GM12878 (cell line): ENCODE measurements around the gene HLA-DPB1. TPM values are rescaled to one million over a fixed set of nuclear protein-coding genes. Genes with fewer than 3 reads are reported as not detected.

Experiments
- CEBPB ChIP-seq, 2 experiments: fragments of 150-350 bp in 1 of 2; IDR thresholded peaks; 2 replicates each; pipeline ENCODE4 v1.6.1; 2012 to 2014; ENCODE audit warnings: low read depth in 2 of 2, low read length in 2 of 2, borderline replicate concordance in 1 of 2, inconsistent platforms in 1 of 2
- CHD4 ChIP-seq: fragments of 200-600 bp; sonication (generic); IDR thresholded peaks from 2 replicates; pipeline ENCODE4 v1.6.1; 2016; ENCODE audit warnings: mild to moderate bottlenecking
- MTA3 ChIP-seq: IDR thresholded peaks from 2 replicates; pipeline ENCODE4 v1.6.1; 2012; ENCODE audit warnings: low read length, inconsistent platforms, borderline replicate concordance
- NR2C1 ChIP-seq: fragments of 450-650 bp; IDR thresholded peaks from 2 replicates; pipeline ENCODE4 v1.6.1; 2017; ENCODE audit warnings: antibody characterized with exemption, mild to moderate bottlenecking, moderate library complexity
- POLR2AphosphoS2 ChIP-seq: IDR thresholded peaks from 2 replicates; pipeline ENCODE4 v1.6.1; 2011; ENCODE audit warnings: low read depth, mild to moderate bottlenecking, low read length, improper control_type of control experiment, moderate library complexity
- RAD21 ChIP-seq: IDR thresholded peaks from 2 replicates; pipeline ENCODE4 v1.6.1; 2011; ENCODE audit warnings: mild to moderate bottlenecking, low read depth, low read length, moderate library complexity; ENCODE audit not compliant: insufficient read depth
- RUNX3 ChIP-seq: IDR thresholded peaks from 2 replicates; pipeline ENCODE4 v1.6.1; 2012; ENCODE audit warnings: low read length, inconsistent platforms
- SMAD5 ChIP-seq: IDR thresholded peaks from 2 replicates; pipeline ENCODE4 v1.6.1; 2016; ENCODE audit warnings: antibody characterized with exemption, low read depth
- polyA plus RNA-seq, 11 experiments: library from polyadenylated mRNA; depleted of rRNA in 4 of 11; unstranded in 6 of 11; stranded (reverse) in 5 of 11; fragments of >200 nt; fragmentation: Nextera tagmentation in 4 of 11; fragmentation: Illumina TruSeq in 1 of 11; extraction: Ambion mirVana in 4 of 11; extraction: Trizol in 1 of 11; gene quantifications; 1 replicate in 1 of 11; 2 replicates in 10 of 11; pipeline versions ENCODE4 v1.2.1 to v1.2.3, GENCODE V29; 2011 to 2016; ENCODE audit warnings: inconsistent platforms in 2 of 11, missing spikeins in 2 of 11, low read depth in 1 of 11
- total RNA-seq, 4 experiments: library from RNA; depleted of rRNA in 3 of 4; stranded (reverse); fragments of >200 nt in 3 of 4; fragmentation: Illumina TruSeq in 1 of 4; extraction: Trizol in 1 of 4; gene quantifications; 2 replicates each; pipeline versions ENCODE4 v1.2.1 to v1.2.3, GENCODE V29; 2013 to 2021
- TF ChIP-seq, protein P1 (sequence below): fragments of 450-650 bp; formaldehyde crosslinking; IDR thresholded peaks from 2 replicates; pipeline ENCODE4 v1.4.0; 2022; ENCODE audit warnings: mild to moderate bottlenecking, moderate library complexity
- TF ChIP-seq, protein P2 (sequence below): IDR thresholded peaks from 2 replicates; pipeline ENCODE4 v1.6.1; 2012; ENCODE audit warnings: low read length, inconsistent platforms
- TF ChIP-seq, protein P3 (sequence below), 3 experiments: IDR thresholded peaks in 2 of 3; conservative IDR thresholded peaks in 1 of 3; 2 replicates each; pipeline ENCODE4 v1.5.1; 2011; ENCODE audit warnings: low read depth in 3 of 3, low read length in 3 of 3, mild to moderate bottlenecking in 3 of 3, control low read depth in 2 of 3, moderate library complexity in 2 of 3, inconsistent platforms in 1 of 3, mixed read lengths in 1 of 3; ENCODE audit not compliant: control insufficient read depth in 2 of 3, insufficient read depth in 1 of 3; ENCODE audit errors: extremely low read depth in 1 of 3

HLA-DPB1 gene
- total and polyA plus RNA-seq, 10 of the 15 experiments (the other 5 are each of a cell fraction or from before 2014, with no cell fraction given): 101 to 675 (median 352) TPM

DNA sequence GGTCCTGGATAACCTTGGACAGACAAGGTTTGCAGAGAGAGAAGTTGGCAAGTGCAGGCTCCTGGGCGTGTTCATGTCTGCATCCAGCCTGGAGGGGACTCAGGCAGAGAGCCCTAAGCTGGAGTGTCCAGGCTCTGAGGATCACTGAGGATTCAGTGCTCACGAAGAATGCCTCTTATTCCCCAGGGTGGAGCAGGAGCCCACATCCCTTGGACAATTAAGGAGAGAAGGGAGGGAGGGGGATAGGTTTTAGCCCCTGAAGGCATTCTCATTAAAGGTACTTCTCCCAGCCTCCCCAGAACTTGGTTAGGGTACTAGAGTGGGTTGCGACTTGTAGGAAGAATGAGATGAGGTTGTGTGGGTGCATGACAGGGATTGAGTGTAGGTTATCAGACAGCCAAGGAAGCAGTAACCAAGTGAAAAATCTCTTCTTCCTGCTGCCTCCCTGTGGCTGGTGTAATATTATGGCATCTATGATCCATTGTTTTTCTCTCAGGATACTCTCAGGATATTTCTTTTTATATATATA lies 680 bp downstream of the HLA-DPB1 start (continued):
- TF ChIP-seq, protein P1, sequence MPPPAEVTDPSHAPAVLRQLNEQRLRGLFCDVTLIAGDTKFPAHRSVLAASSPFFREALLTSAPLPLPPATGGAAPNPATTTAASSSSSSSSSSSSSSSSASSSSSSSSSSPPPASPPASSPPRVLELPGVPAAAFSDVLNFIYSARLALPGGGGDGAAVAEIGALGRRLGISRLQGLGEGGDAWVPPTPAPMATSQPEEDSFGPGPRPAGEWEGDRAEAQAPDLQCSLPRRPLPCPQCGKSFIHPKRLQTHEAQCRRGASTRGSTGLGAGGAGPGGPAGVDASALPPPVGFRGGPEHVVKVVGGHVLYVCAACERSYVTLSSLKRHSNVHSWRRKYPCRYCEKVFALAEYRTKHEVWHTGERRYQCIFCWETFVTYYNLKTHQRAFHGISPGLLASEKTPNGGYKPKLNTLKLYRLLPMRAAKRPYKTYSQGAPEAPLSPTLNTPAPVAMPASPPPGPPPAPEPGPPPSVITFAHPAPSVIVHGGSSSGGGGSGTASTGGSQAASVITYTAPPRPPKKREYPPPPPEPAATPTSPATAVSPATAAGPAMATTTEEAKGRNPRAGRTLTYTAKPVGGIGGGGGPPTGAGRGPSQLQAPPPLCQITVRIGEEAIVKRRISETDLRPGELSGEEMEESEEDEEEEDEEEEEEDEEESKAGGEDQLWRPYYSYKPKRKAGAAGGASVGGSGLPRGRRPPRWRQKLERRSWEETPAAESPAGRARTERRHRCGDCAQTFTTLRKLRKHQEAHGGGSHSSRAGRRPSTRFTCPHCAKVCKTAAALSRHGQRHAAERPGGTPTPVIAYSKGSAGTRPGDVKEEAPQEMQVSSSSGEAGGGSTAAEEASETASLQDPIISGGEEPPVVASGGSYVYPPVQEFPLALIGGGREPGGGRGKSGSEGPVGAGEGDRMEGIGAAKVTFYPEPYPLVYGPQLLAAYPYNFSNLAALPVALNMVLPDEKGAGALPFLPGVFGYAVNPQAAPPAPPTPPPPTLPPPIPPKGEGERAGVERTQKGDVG (CRISPR knock-in tag): 0 out of 2 replicates have a peak, but pooled peaks have one; percentile 39
- 0 out of 2 replicates have a peak, but pooled peaks have one; percentile 13 for TF ChIP-seq SMAD5
- 0 out of 2 replicates have a peak, but pooled peaks have one; percentile 10 for TF ChIP-seq POLR2AphosphoS2
- 0 out of 2 replicates have a peak, but pooled peaks have one; percentile 69 for TF ChIP-seq MTA3
- peak; percentile 21; the same call in 1 of the 2 replicates for TF ChIP-seq RAD21
- TF ChIP-seq, protein P2, sequence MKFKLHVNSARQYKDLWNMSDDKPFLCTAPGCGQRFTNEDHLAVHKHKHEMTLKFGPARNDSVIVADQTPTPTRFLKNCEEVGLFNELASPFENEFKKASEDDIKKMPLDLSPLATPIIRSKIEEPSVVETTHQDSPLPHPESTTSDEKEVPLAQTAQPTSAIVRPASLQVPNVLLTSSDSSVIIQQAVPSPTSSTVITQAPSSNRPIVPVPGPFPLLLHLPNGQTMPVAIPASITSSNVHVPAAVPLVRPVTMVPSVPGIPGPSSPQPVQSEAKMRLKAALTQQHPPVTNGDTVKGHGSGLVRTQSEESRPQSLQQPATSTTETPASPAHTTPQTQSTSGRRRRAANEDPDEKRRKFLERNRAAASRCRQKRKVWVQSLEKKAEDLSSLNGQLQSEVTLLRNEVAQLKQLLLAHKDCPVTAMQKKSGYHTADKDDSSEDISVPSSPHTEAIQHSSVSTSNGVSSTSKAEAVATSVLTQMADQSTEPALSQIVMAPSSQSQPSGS: 0 out of 2 replicates have a peak, but pooled peaks have one; percentile 35
- 0 out of 4 replicates have a peak, but pooled peaks of 1 of the 2 experiments have one; percentile 8 for TF ChIP-seq CEBPB (IDR thresholded peaks at IDR 0.05; ENCODE audit: borderline replicate concordance in 1 of 2, low read depth in 2 of 2, low read length in 2 of 2)
- no peak for TF ChIP-seq NR2C1
- TF ChIP-seq, protein P3, sequence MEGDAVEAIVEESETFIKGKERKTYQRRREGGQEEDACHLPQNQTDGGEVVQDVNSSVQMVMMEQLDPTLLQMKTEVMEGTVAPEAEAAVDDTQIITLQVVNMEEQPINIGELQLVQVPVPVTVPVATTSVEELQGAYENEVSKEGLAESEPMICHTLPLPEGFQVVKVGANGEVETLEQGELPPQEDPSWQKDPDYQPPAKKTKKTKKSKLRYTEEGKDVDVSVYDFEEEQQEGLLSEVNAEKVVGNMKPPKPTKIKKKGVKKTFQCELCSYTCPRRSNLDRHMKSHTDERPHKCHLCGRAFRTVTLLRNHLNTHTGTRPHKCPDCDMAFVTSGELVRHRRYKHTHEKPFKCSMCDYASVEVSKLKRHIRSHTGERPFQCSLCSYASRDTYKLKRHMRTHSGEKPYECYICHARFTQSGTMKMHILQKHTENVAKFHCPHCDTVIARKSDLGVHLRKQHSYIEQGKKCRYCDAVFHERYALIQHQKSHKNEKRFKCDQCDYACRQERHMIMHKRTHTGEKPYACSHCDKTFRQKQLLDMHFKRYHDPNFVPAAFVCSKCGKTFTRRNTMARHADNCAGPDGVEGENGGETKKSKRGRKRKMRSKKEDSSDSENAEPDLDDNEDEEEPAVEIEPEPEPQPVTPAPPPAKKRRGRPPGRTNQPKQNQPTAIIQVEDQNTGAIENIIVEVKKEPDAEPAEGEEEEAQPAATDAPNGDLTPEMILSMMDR (IDR thresholded peaks at IDR 0.05 in 2 of 3, conservative IDR thresholded peaks at IDR 0.05 in 1 of 3; ENCODE audit: control insufficient read depth in 2 of 3, extremely low read depth in 1 of 3, insufficient read depth in 1 of 3, low read depth in 3 of 3, low read length in 3 of 3): peak in 2 of 3 experiments; percentile 6 to 32; a peak in 2 of 6 replicates
- TF ChIP-seq CHD4: no peak
- peak; percentile 10; the same call in 1 of the 2 replicates for TF ChIP-seq RUNX3
